Kidney tubule cell (primary cell): ENCODE data around the gene RNF212B.

ENCODE experiments used
- DNase-seq: peaks from one replicate; pipeline ENCODE4 v3.0.0-alpha.2; 2018; ENCODE audit warnings: low spot score

RNF212B gene

GRCh38 chr14:23321572-23322547 lies 84.1 kb downstream of the RNF212B start:
- peak; percentile 76 for DNase-seq
